Prostate gland (tissue), 2 donors: ENCODE results near the gene CA9. TPM values are rescaled to one million over a fixed set of nuclear protein-coding genes. Genes with fewer than 3 reads are reported as not detected.

Experiments used
- DNase-seq: peaks from one replicate; pipeline ENCODE4 v3.0.0-alpha.2; 2019; ENCODE audit warnings: low spot score
- H3K27ac ChIP-seq, 2 donors: fragments of 200-600 bp; sonication (generic); 2 replicates each; pipeline ENCODE4 v1.5.1; 2017 to 2019
- H3K27me3 ChIP-seq: fragments of 200-600 bp; sonication (generic); replicated peaks from 2 replicates; pipeline ENCODE4 v1.5.1; 2019; ENCODE audit not compliant: insufficient read depth
- H3K36me3 ChIP-seq, 2 donors: fragments of 200-600 bp; sonication (generic); 1 replicate in 1 of 2; 2 replicates in 1 of 2; pipeline versions ENCODE4 v1.5.1 to v1.8.1; 2017 to 2019
- H3K4me1 ChIP-seq: fragments of 200-600 bp; sonication (generic); replicated peaks from 2 replicates; pipeline ENCODE4 v1.5.1; 2019
- H3K4me3 ChIP-seq, 2 donors: fragments of 200-600 bp; sonication (generic); 2 replicates each; pipeline ENCODE4 v1.5.1; 2017 to 2019
- H3K9me3 ChIP-seq: fragments of 200-600 bp; sonication (generic); 2 replicates; pipeline ENCODE4 v1.5.1; 2017
- POLR2A ChIP-seq: fragments of 450-650 bp; IDR thresholded peaks from one replicate; pipeline ENCODE4 v1.6.1; 2016; ENCODE audit warnings: antibody characterized with exemption, mild to moderate bottlenecking
- POLR2AphosphoS5 ChIP-seq: sonication (generic); formaldehyde crosslinking; IDR thresholded peaks from one replicate; pipeline ENCODE4 v1.6.1; 2017; ENCODE audit warnings: antibody characterized with exemption
- WGBS: methylation state at CpG from one replicate; pipeline ENCODE4 v1.1.5; 2018; 5-methylcytosine and 5-hydroxymethylcytosine counted together
- intact Hi-C: fragments of 100-400 bp; cut with DNase I; formaldehyde crosslinking; loops from one replicate; pipeline ENCODE4 v1.14.2; 2022
- total RNA-seq, 2 donors: library from RNA; depleted of rRNA; stranded (reverse); fragments of >200 nt; gene quantifications; one replicate each; pipeline ENCODE4 v1.1.0, GENCODE V29; 2016
- TF ChIP-seq, protein P1 (sequence below), 4 experiments: fragments of 200-600 bp in 2 of 4; fragments of 450-650 bp in 2 of 4; sonication (generic) in 2 of 4; IDR thresholded peaks; 1 replicate in 3 of 4; 2 replicates in 1 of 4; pipeline ENCODE4 v1.5.1; 2016 to 2019; ENCODE audit warnings: antibody characterized with exemption in 4 of 4, mild to moderate bottlenecking in 2 of 4, moderate library complexity in 2 of 4

Gene CA9
- total RNA-seq, 2 donors from 2014 or later: not detected

DNA sequence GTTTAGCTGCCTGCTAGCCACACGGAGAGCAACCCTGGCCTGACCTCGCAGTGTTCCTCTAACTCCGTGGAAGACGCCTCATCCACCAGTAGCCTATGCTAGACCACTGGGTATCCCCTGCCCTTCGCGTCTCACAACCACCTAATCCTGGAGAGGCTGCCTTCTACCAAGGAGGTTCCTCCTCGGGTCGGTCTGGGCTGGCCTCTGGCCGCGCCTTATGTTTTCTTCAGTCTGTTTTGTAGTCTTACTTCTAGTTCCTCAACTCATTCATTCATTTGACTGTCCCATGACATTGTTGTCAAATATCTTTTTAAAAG lies 17.6 kb downstream of the CA9 start:
- WGBS: 27% methylated on average over 10 of the region's 10 CpGs
- intact Hi-C loops: loop anchor here (10.0 kb wide), 1 partner anchor 86 kb away; the partner anchor contains the start of gene TESK1
- no peak for TF ChIP-seq POLR2AphosphoS5
- TF ChIP-seq, protein P1, sequence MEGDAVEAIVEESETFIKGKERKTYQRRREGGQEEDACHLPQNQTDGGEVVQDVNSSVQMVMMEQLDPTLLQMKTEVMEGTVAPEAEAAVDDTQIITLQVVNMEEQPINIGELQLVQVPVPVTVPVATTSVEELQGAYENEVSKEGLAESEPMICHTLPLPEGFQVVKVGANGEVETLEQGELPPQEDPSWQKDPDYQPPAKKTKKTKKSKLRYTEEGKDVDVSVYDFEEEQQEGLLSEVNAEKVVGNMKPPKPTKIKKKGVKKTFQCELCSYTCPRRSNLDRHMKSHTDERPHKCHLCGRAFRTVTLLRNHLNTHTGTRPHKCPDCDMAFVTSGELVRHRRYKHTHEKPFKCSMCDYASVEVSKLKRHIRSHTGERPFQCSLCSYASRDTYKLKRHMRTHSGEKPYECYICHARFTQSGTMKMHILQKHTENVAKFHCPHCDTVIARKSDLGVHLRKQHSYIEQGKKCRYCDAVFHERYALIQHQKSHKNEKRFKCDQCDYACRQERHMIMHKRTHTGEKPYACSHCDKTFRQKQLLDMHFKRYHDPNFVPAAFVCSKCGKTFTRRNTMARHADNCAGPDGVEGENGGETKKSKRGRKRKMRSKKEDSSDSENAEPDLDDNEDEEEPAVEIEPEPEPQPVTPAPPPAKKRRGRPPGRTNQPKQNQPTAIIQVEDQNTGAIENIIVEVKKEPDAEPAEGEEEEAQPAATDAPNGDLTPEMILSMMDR (IDR thresholded peaks at IDR 0.05): no peak
- no peak for TF ChIP-seq POLR2A

DNA sequence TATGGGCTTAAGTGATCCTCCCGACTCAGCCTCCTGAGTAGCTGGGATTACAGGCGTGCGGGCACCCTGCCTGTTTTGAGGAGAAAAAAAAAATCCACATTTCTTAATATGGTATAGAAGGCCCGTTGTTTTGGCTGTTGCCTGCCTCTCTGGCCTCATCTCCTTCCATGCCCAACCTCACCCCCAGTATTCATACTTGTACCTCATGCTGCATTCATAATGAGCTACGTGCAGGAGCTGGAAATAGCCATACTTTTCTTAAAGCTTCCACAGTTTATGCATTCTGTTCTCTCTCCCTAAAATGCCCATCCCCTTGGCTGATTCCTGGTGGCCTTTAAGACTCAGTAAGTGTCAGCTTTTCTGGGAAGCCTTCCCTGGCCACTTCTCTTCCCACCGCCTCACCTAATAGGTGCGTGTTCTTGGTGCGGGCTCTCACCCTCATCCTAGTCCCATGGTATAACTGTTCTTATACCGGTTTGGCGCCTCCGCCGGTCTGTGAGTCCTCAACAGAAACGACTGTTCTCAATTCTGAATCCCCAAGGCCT lies 18.1 kb downstream of the CA9 start:
- intact Hi-C loops: loop anchor here (10.0 kb wide), 1 partner anchor 87 kb away; the partner anchor contains the start of gene TESK1
- no peaks in the 10 kb centered on the region for H3K27me3 ChIP-seq
- no peaks in the 10 kb centered on the region for H3K36me3 ChIP-seq
- TF ChIP-seq POLR2A (no peak), POLR2AphosphoS5 (no peak)
- TF ChIP-seq, protein P1 (IDR thresholded peaks at IDR 0.05): no peak
- 59% methylated on average over 13 of the region's 13 CpGs for WGBS
- no peaks in the 10 kb centered on the region for H3K4me1 ChIP-seq
- no peak for DNase-seq
- no peaks in the 10 kb centered on the region for H3K9me3 ChIP-seq
- no peak overlapping the region for H3K4me3 ChIP-seq
- peak overlapping the region; percentile 90 to 92 for H3K27ac ChIP-seq

More for the DNA sequence above, 17.6 kb downstream of the CA9 start:
- DNase-seq: no peak
- Histone ChIP-seq H3K27me3 (no peaks in the 10 kb centered on the region), H3K4me3 (peak overlapping the region; percentile 76 to 84), H3K9me3 (no peaks in the 10 kb centered on the region), H3K4me1 (no peaks in the 10 kb centered on the region), H3K27ac (peak overlapping the region; percentile 90 to 92), H3K36me3 (no peaks in the 10 kb centered on the region)

DNA sequence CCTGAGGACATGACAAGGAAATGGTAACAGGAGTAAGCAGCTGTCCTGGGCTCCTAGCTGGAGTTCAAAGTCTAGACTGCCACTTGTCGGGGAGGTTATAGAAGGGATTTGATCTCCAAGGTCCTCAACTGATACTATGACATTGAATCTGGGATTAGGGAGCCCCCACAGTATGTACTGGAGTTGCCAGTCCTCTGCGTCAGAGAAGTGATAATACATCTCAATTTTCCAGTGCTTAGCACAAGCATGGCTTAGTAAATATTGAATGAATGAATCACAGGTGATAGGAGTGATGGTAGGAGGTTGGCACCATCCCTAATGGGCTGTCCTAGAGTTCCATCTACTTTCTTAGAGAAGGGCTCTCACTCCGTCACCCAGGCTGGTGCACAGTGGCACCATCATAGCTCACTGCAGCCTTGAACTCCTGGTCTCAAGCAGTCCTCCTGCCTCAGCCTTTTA lies 22.2 kb downstream of the CA9 start:
- H3K9me3 ChIP-seq: no peaks in the 10 kb centered on the region
- intact Hi-C loops: loop anchor here (2.0 to 10.0 kb wide), 3 partner anchors 31 to 91 kb away; partner anchors contain the start of gene TESK1
- peak overlapping the region; percentile 31 to 42 for H3K27ac ChIP-seq
- no peak for DNase-seq
- no peaks in the 10 kb centered on the region for H3K4me1 ChIP-seq
- peaks cover 23 to 26% of the 10 kb centered on the region in 2 donors for H3K36me3 ChIP-seq
- H3K27me3 ChIP-seq: no peaks in the 10 kb centered on the region
- TF ChIP-seq POLR2AphosphoS5 (no peak), POLR2A (no peak)
- TF ChIP-seq, protein P1 (IDR thresholded peaks at IDR 0.05): no peak
- 85% methylated on average over 3 of the region's 3 CpGs for WGBS
- no peak overlapping the region for H3K4me3 ChIP-seq

- TF ChIP-seq, protein P1 (IDR thresholded peaks at IDR 0.05): peak; percentile 54 to 71 (median 64)
- TF ChIP-seq POLR2AphosphoS5 (peak; percentile 62), POLR2A (no peak)
- Histone ChIP-seq H3K4me1 (no peaks in the 10 kb centered on the region), H3K27ac (peak overlapping the region; percentile 31 to 42), H3K4me3 (no peak overlapping the region), H3K36me3 (peaks cover 23 to 32% of the 10 kb centered on the region in 2 donors), H3K9me3 (no peaks in the 10 kb centered on the region), H3K27me3 (no peaks in the 10 kb centered on the region)
- intact Hi-C loops: loop anchor here (5.0 to 10.0 kb wide), 2 partner anchors 34 to 92 kb away; partner anchors contain the start of gene TESK1
- DNase-seq: peak; percentile 39
- WGBS: 34% methylated on average over 9 of the region's 9 CpGs
Measured at GRCh38 chr9:35696520-35697215, 22.9 kb downstream of the CA9 start.
